Measurements from ENCODE around the gene KDM2B.

GRCh38 chr12:121451961-121452339 is 128.9 kb downstream of the KDM2B start:
- TF ChIP-seq CTCF (IDR thresholded peaks at IDR 0.05) (no peak), ZFX (IDR thresholded peaks at IDR 0.05; ENCODE audit: borderline replicate concordance) (no peak)

Measured in 22Rv1 (cell line).